Skeletal muscle cell (primary cell): ENCODE data around the gene SENP5.
A peak's percentile ranks its signal among the peaks of the same experiment; 100 is the strongest.

ENCODE experiments used
- DNase-seq: peaks from one replicate; pipeline ENCODE4 v3.0.0-alpha.2; 2010; ENCODE audit warnings: low read depth
- H3K4me3 ChIP-seq: 2 replicates; pipeline ENCODE4 v1.5.1; 2011; ENCODE audit warnings: low read depth, mild to moderate bottlenecking, control low read depth, low read length, moderate library complexity

Gene SENP5

DNA sequence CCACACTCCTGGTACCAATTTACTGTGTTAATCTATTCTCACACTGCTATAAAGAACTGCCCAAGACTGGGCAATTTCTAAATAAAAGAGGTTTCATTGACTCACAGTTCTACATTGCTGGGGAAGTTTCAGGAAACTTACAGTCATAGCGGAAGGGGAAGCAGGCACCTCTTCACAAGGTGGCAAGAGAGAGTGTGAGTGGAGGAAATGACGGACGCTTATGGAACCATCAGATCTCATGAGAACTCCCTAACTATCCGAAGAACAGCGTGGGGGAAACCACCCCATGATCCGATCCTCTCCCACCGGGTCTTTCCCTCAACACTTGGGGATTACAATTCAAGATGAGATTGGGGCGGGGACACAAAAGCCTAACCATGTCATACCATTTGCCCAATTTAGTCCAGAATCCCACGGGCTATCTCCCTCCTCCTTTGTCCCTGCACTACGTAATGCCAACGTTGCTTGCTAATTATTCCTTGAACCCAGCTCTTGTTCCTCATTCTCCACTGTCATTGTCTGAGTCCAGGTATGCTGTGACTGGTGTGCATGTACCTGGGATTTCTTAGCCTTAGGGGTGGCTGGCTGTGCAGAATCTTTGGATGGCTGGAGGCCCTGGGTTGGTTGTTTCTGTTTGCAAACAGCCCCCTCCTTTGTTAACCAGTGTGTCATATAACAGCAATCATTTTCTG, 97.5 kb downstream of the SENP5 start:
- no peak for DNase-seq
- H3K4me3 ChIP-seq: no peak overlapping the region

DNA sequence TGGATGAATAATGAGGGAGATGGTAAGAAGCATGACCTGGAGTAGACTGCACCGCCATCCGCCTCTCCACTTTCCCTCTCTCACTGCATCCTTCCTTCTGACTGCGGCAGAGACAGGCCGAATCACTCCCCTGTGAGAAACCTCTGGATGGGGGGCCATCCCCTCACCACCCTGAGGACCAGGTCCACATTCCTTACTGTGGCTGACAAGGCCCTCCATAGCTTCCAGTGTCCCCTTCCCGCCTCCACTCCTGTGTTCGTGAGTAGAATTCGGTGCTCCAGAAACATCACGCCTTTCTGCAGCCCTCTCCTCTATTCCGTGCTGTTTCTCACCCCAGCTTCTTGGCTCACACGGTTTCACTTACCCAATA, 98.1 kb downstream of the SENP5 start:
- DNase-seq: no peak
- no peak overlapping the region for H3K4me3 ChIP-seq

DNA sequence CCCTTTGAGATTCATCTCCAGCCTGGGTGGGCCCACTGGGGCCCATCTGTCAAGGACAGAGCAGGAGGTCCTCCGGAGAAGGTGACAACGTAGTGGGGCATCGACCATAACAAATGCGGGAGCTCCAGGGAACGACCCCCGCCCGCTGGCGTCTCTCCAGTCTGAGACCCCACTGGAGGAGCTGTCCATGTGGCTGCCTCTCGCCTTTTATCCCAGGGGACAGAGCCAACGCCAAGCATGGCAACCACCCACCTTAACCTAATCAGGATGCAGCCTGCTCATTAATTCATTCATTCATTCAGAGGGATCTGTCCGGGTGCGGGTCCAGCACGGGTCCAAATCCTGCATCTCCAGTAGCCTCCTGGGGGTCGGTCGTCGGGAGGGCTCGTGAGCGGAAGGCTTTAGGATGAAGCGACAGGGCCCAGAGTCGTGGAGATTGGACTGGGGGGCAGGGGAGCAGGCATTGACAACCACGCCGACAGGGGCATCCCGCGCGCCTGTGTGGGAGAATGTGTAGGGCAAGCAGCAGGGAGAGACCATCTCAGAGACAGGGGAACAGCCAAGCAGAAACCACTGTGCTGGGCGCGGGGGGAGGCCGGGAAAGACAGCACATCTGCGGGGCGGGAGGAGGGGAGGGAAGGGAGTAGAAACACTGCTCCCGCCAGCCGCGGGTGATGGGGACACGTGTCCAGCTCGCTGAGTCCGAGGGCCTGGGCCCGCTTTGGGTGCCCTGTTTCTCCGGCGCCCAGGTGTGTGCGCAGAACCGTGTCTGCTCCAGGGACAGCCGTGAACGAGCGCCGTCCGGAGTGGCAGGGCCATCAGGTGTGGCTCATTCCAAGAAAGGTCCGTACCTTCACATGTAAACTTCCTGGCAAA, 99.0 kb downstream of the SENP5 start:
- H3K4me3 ChIP-seq: no peak overlapping the region

DNA sequence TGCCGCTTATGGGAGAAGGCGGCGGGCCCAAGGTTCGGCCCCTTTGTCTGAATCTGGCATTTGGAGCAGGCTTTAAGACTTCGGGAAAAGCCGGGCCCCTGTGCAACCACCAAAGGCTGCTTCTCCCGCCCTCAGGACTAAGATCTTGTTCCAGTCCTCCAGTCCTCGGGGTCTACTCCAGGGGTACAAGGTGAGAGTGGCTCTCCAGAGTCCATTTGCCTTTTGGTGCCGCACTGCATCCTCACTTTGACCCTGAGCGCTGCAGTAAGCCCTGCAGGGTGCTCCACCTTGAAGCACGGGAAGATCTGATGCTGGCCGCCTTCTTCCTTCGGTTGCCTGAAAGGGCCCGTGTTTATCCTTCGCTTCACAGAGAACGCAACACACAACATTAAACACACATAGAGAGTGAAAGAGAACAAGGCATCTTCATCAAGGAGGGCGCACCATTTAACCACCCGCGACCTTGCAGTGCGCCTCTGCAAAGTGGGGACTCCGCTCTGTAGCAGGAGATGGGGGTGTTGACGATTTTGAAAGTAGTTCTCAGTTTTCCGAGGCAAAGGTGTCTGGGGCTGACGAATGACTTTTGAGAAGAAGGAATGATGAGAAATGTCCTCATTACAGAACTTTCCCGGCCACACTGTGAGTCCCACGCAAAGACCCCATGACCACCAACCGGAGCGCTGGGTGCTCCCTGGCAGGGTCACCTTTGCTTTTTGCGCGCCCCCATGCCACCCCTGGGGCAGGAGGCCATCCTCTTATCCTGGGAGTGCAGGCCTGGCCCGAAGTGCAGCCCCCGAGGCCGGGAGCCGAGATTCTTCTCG, 99.9 kb downstream of the SENP5 start:
- H3K4me3 ChIP-seq: peak overlapping the region; percentile 69

More for the DNA sequence above, 99.0 kb downstream of the SENP5 start:
- DNase-seq: no peak

DNA sequence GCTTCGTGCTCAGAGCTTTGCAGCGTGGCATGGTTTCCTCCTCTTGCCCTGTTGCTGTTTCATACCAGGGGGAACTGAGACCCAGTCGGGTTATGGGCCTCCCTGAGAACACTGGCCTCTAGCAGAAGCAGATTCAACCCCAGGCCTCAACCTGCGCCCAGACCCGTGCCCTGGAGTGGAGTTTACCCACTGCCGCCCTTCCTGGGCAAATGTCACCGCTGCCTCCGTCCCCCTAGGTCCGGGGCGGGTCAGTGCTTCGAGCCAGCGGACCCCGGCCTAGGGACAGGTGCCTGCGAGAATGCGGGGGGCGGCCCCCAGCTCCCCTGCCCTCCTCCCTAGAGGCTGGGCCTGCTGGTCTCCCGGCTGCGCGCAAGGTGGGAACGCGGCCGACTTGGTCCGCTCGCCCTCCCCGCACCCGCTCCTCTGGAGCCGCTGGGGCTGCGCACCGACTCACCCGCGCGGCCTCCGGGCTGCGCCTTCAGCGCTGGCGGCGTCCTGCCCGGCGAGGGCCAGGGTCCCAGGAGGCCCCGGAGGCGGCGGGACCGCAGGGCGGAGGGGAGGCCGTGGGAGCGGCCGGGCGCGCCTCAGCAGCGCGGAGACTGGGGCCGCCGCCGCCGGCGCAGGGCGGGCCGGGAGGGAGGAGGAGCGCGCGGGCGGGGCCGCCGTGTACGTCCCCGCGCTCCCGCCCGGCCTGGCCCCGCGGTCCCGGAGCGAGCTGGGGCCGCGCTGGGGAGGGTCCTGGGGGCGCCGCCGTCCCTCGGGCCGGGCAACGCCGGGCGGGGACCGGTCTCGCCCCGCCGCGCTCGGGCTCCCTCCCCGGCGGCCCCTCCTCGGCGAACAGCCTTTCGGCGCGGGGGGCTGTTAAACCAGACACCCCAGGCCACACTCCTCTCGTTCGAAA, 100.8 kb downstream of the SENP5 start, which contains the start of gene PIGZ:
Gene PIGZ (minus strand): TSS at position 601 of the 901 bp plus-strand sequence. CDS start 16,802 bp downstream, outside the sequence.
- peak within 1 kb of the TSS; percentile 69 for H3K4me3 ChIP-seq
- no peak for DNase-seq

More for the DNA sequence above, 99.9 kb downstream of the SENP5 start:
- no peak for DNase-seq

DNA sequence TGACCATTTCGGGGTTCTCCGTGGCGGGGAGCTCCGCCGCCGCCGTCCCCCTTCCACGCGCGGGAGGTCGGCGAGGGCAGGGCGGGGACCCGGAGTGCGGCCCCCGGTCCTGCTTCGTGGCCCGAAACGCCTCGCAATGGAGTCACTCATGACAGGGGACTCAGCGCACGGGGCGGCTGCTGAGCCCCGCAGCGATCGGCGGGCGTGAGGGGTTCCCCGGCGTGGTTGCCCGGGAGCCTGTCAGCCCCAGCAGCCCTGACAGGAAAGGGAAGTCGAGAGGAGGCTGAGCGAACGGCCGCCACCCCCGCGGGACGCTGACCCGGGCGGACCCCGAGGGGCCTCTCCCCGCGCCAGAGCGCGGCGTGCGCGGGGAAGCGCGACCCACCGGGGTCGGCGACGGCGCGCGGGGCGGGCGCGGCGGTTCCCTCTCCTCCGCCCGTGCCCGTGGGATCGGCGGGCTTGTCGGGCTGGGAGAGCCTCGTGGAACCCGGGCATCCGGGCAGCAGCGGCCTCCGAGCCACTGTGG, 101.5 kb downstream of the SENP5 start:
- peak overlapping the region; percentile 69 for H3K4me3 ChIP-seq
- DNase-seq: no peak

DNA sequence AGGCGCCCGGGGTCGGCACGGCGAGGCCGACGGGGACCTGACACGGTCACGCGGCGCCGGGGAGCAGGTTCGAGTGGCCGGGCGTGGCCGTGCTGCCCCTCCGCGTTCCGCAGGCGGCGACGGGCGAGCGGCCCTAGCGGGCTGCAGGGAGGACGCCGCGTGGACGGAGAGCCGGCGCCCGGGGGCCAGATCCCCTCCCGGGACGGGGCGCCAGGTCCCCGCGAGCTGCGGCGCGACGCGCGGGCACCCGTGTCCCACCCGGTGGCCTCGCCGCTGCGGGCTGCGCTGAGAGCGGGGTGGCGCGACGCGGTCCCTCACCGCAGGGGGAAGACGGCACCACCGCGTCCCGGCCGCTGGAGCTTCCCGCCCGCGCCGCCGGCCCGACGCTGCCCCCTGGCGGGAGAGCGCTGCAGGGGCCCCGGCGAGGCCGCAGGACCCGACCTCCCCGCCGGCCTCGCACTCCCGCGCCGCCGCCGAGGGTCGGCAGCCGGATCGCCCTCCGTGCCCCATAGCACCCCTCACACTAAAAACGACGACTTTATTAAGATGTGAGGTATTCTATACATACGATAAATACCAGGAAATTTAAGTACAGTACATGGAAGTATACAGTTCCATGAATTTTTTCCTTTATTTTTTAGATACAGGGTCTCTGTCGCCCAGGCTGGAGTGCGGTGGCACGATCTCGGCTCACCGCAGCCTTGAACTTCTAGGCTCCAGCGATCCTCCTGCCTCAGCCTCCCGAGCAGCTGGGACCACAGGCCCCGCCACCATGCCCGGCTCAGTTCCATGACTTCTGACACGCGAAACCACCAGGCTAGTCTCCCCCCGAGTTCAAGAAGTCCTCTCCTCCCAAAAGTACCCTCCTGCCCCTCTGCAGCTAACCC, 102.2 kb downstream of the SENP5 start:
- peak overlapping the region; percentile 69 for H3K4me3 ChIP-seq
- DNase-seq: no peak

DNA sequence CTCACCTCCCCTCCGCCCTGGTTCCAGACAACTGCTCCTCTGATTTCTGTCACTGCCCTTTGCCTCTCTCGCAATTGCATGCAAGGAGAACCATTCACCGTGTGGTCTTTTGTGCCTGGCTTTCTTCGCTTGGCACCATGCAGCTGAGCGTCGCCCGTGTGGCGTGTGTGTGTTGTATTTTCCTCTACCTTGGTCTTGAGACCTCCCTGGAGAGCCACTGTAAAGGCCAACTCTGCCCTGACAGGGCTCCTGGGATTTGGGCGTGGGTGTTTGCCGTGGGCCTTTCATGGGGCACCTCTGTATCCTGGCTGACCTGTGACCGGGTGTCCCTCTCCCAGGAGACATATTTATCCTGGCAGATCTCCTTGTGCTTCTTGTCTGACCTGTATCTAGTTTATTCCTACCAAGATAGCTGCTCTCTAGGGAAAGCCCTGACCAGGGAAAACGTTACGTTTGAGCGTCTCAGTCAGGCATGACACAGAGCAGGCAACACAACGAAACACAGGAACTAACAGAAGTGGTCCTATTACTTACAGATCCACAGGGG, 102.9 kb downstream of the SENP5 start:
- H3K4me3 ChIP-seq: no peak overlapping the region
- no peak for DNase-seq

DNA sequence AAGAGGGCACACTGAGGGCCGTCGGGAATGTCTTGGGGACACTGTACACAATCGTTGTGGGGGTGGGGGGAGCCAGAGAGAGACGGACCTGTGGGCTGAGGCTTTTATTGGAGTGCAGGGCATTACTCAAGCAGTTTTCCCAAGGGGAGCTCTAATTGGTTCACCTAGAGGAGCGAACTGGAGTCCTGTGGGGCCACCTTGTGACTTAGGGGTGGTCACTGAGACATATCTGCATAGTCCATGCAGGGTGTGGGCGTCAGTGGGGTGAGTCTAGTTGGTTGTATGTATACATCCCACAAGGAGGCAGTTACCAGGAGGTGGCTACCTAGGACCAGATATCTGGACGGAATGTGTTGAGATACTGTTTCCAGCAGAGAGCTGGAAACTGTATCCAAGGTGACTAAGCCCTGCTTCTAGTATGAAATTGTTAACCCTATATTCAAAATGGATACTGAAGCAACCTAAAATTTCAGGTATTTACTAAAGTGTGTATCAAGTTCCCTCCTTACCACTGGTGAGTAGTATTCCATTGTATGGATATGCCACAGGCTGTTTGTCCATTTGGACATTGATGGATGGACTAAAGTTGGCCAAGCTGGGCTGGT, 103.5 kb downstream of the SENP5 start:
- no peak overlapping the region for H3K4me3 ChIP-seq
- DNase-seq: no peak

DNA sequence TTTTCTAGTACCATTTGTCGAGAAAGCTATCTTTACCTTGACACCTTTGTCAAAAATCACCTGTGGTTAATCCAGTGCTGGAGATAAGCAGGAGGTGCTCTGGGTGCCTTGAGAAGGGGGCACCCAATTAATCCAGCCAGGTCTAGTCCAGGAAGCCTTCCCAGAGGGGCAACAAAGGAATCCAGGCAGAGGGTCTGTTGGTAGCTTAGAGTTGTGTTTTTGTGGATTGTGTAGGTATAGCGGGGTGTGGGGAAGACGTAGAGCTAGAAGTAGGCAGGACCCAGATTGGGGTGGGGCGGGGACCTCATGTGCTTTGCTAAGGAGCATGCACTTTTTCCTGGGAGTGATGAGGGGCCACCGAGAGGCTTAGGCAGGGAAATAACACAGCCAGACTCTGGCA, 106.9 kb downstream of the SENP5 start:
- DNase-seq: no peak
- H3K4me3 ChIP-seq: no peak overlapping the region

DNA sequence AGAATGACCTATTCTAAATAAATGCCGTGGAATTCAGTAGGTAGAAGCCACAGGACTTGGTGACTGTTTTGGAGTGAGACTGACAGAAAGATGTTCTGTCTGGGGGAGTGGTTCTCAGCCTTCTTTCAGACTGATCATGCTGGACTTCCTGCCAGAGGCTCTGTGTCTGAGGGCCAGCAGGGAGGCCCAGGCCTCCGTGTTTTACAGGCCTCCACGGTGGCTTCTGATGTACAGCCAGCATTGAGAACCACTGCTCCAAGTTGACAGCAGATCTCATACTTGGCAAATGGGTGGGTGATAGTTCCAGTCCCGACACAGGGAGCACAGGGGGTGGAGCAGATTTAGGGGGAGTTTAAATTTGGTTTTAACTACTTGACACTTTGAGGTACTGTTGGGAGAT, 107.6 kb downstream of the SENP5 start:
- no peak overlapping the region for H3K4me3 ChIP-seq
- no peak for DNase-seq

DNA sequence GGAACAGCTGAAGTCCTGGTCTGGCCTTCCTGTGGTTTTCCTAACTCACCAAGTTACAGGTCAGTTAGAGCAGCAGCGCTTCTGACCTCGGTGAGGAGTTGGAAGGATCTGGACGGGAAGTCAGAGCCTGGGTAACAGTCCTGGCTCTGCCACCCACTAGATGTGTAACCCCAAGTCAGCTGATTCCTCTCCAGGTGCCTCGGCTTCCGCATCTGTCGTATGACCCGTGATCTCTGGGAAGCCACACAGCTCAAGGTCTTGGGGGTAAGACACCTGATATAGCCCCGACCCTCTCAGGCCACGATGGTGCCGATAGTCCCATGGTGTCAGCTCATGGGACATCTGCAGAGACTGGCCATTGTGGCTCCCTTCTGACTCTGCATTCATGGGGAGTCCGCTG, 109.2 kb downstream of the SENP5 start:
- DNase-seq: no peak
- no peak overlapping the region for H3K4me3 ChIP-seq

DNA sequence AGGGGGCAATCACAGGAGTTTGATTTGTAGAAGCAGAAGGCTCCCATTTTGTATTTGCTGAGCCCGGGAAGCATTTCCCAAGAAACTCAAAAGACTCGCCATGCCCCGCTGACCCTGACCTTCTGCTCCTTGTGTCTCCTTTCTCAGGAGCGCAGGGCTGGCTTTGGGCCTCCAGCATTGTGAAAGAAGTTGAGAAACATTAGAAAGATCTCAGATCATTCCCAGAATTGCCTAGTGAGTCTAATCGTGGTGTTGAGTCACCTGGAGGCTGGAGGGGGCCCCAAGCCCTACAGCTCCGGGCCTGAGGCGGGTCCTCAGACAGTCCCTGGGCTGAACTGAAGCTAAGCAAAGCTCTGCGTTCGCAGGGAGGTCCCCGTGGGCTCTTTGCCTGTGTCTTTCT, 111.8 kb downstream of the SENP5 start:
- H3K4me3 ChIP-seq: no peak overlapping the region
- DNase-seq: peak; percentile 92

DNA sequence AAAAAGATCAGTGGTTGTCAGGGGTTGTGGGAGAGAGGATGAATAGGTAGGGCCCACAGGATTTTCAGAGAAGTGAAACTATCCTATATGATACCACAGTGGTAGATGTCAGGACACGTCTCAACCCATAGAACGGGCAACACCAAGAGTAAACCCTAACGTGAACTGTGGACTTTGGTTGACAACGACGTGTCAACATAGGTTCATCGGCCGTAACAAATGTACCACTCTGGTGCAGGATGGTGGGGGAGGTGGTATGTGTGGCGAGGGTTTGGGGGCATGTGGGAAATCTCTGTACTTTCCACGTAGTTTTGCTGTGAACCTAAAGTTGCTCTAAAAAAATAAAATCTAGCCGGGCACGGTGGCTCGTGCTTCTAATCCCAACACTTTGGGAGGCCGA, 113.9 kb downstream of the SENP5 start:
- no peak for DNase-seq
- H3K4me3 ChIP-seq: no peak overlapping the region

DNA sequence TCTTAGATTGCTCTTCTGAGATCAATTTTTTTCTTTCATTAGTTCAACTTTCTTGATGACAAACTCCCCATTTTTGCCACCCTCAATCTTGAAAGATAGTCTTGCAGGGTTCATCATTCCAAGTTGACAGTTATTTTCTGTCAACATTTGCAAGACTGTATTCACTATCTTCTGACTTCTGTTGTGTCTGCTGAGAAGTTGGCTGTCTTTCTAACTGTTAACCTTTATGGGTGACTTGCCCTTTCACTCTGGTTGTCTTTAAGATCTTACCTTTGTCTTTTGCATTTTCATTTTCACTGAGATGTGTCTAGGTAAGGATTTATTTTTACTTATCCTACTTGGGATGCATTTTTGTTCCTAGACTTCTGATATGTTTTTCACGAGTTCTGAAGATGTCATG, 115.5 kb downstream of the SENP5 start:
- no peak for DNase-seq
- no peak overlapping the region for H3K4me3 ChIP-seq
